GM23338 (cell line): ENCODE measurements around the gene PKHD1. TPM values are rescaled to one million over a fixed set of nuclear protein-coding genes. Genes with fewer than 3 reads are reported as not detected.

Source experiments
- ATAC-seq: fragments of 200-7000 bp; cut with Tn5 transposase; 3 replicates; pipeline ENCODE4 v1.9.1; 2020
- DNase-seq: peaks from one replicate; pipeline ENCODE4 v3.0.0-alpha.2; 2015; ENCODE audit warnings: low spot score
- H2AFZ ChIP-seq: fragments of 200-600 bp; sonication (generic); 2 replicates; pipeline ENCODE4 v1.8.0; 2016; ENCODE audit warnings: antibody characterized with exemption, mild to moderate bottlenecking, moderate library complexity
- H3F3A ChIP-seq: fragments of 200-600 bp; sonication (generic); replicated peaks from 2 replicates; pipeline ENCODE4 v1.8.0; 2017; ENCODE audit warnings: antibody characterized with exemption, mixed run types, low read depth
- H3K27ac ChIP-seq: fragments of 200-600 bp; sonication (generic); 2 replicates; pipeline ENCODE4 v1.6.1; 2016; ENCODE audit warnings: low read depth
- H3K27me3 ChIP-seq: fragments of 200-600 bp; sonication (generic); 2 replicates; pipeline ENCODE4 v1.8.0; 2016; ENCODE audit warnings: mild to moderate bottlenecking, mixed run types, moderate library complexity; ENCODE audit not compliant: insufficient read depth
- H3K36me3 ChIP-seq: fragments of 200-600 bp; sonication (generic); 2 replicates; pipeline ENCODE4 v1.8.0; 2016; ENCODE audit warnings: mild to moderate bottlenecking; ENCODE audit not compliant: insufficient read depth
- H3K4me1 ChIP-seq: fragments of 200-600 bp; sonication (generic); 2 replicates; pipeline ENCODE4 v1.8.0; 2016; ENCODE audit warnings: mild to moderate bottlenecking, moderate library complexity; ENCODE audit not compliant: insufficient read depth
- H3K4me2 ChIP-seq: fragments of 200-600 bp; sonication (generic); 2 replicates; pipeline ENCODE4 v1.7.1; 2017; ENCODE audit warnings: mixed run types
- H3K4me3 ChIP-seq: fragments of 200-600 bp; sonication (generic); 2 replicates; pipeline ENCODE4 v1.6.1; 2016; ENCODE audit warnings: mixed run types
- H3K79me2 ChIP-seq: fragments of 200-600 bp; sonication (generic); replicated peaks from 2 replicates; pipeline ENCODE4 v1.8.0; 2017; ENCODE audit warnings: mild to moderate bottlenecking; ENCODE audit not compliant: insufficient read depth
- H3K9me2 ChIP-seq: fragments of 200-600 bp; sonication (generic); 2 replicates; pipeline ENCODE4 v1.8.0; 2017; ENCODE audit not compliant: insufficient read depth
- H4K20me1 ChIP-seq: fragments of 200-600 bp; sonication (generic); replicated peaks from 2 replicates; pipeline ENCODE4 v1.8.0; 2017; ENCODE audit warnings: mild to moderate bottlenecking; ENCODE audit not compliant: insufficient read depth
- H3K27ac Mint-ChIP-seq: 2 replicates; pipeline ENCODE4 v1.8.0; 2020; ENCODE audit warnings: inconsistent platforms, mild to moderate bottlenecking, moderate library complexity, mixed read lengths
- H3K27me3 Mint-ChIP-seq: 3 replicates; pipeline ENCODE4 v1.8.0; 2022; ENCODE audit warnings: low read depth, mild to moderate bottlenecking, moderate library complexity, mixed read lengths, inconsistent platforms; ENCODE audit not compliant: insufficient read depth, poor library complexity
- H3K36me3 Mint-ChIP-seq: 3 replicates; pipeline ENCODE4 v1.8.0; 2021; ENCODE audit warnings: low read depth, mild to moderate bottlenecking, inconsistent platforms, moderate library complexity, mixed read lengths
- H3K4me1 Mint-ChIP-seq: 3 replicates; pipeline ENCODE4 v1.8.0; 2020; ENCODE audit warnings: mild to moderate bottlenecking, inconsistent platforms, mixed read lengths
- H3K4me3 Mint-ChIP-seq: 3 replicates; pipeline ENCODE4 v1.8.0; 2021; ENCODE audit warnings: moderate library complexity, mild to moderate bottlenecking, inconsistent platforms, mixed read lengths
- H3K9me3 Mint-ChIP-seq: 3 replicates; pipeline ENCODE4 v1.8.0; 2020; ENCODE audit warnings: moderate library complexity, mild to moderate bottlenecking, inconsistent platforms, mixed read lengths
- EZH2 ChIP-seq: fragments of 200-600 bp; sonication (generic); IDR thresholded peaks from one replicate; pipeline ENCODE4 v1.8.0; 2017; ENCODE audit warnings: antibody characterized with exemption, mild to moderate bottlenecking, low read depth; ENCODE audit not compliant: unreplicated experiment
- EZH2phosphoT487 ChIP-seq: fragments of 200-600 bp; sonication (generic); IDR thresholded peaks from one replicate; pipeline ENCODE4 v1.8.1; 2018; ENCODE audit warnings: antibody characterized with exemption; ENCODE audit not compliant: unreplicated experiment
- JUNB ChIP-seq: IDR thresholded peaks from one replicate; pipeline ENCODE4 v1.6.1; 2016; ENCODE audit warnings: antibody characterized with exemption; ENCODE audit not compliant: unreplicated experiment
- NANOG ChIP-seq: IDR thresholded peaks from 2 replicates; pipeline ENCODE4 v1.6.1; 2016; ENCODE audit warnings: antibody characterized with exemption, borderline replicate concordance
- POLR2AphosphoS5 ChIP-seq: IDR thresholded peaks from 2 replicates; pipeline ENCODE4 v1.6.1; 2016; ENCODE audit warnings: antibody characterized with exemption, low read depth
- STAT1 ChIP-seq: IDR thresholded peaks from one replicate; pipeline ENCODE4 v1.6.1; 2016; ENCODE audit warnings: antibody characterized with exemption; ENCODE audit not compliant: unreplicated experiment
- ZNF331 ChIP-seq: fragments of 250-450 bp; sonication (Bioruptor Pico); IDR thresholded peaks from 2 replicates; pipeline ENCODE4 v1.5.0; 2020; ENCODE audit warnings: low read depth, mild to moderate bottlenecking, moderate library complexity
- polyA plus RNA-seq: library from polyadenylated mRNA; unstranded; fragments of >200 nt; fragmentation: Nextera tagmentation; extraction: Ambion mirVana; gene quantifications from 2 replicates; pipeline ENCODE4 v1.2.1, GENCODE V29; 2016
- total RNA-seq: library from RNA; depleted of rRNA; stranded (reverse); fragments of >200 nt; shearing (Covaris generic); gene quantifications from 2 replicates; pipeline ENCODE4 v1.2.3, GENCODE V29; 2014
- TF ChIP-seq, protein P1 (sequence below): IDR thresholded peaks from one replicate; pipeline ENCODE4 v1.6.1; 2018; ENCODE audit warnings: antibody characterized with exemption; ENCODE audit not compliant: unreplicated experiment
- TF ChIP-seq, protein P2 (sequence below), 2 experiments: fragments of 200-600 bp in 1 of 2; sonication (generic) in 1 of 2; conservative IDR thresholded peaks; 2 replicates each; pipeline versions ENCODE4 v1.5.1 to v1.6.1; 2016 to 2017; ENCODE audit warnings: antibody characterized with exemption in 2 of 2, low read depth in 2 of 2, mild to moderate bottlenecking in 2 of 2, moderate library complexity in 1 of 2

The PKHD1 gene
- total and polyA plus RNA-seq, 2 experiments from 2014 or later: 0.03 to 0.07 TPM

DNA sequence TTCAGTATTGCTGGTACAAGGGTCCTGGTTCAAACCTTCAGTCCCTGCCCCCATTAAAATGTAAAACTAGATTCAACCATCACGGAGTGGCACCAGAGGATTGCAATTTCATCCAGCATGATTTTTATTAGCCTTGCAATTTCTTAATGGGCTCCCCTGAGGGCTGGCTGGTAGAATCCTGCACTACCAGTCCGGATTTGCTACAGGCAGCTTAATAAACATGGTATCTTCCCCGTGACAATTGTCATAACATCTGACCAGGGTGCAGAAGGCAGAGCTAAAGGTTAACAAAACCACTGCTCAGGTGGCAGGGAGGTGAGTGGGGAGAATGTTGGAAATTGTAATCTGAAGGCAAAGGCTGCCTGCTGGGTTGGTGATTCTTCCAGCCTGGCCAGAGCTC lies 94.5 kb downstream of the PKHD1 start (continued):
- TF ChIP-seq, protein P1, sequence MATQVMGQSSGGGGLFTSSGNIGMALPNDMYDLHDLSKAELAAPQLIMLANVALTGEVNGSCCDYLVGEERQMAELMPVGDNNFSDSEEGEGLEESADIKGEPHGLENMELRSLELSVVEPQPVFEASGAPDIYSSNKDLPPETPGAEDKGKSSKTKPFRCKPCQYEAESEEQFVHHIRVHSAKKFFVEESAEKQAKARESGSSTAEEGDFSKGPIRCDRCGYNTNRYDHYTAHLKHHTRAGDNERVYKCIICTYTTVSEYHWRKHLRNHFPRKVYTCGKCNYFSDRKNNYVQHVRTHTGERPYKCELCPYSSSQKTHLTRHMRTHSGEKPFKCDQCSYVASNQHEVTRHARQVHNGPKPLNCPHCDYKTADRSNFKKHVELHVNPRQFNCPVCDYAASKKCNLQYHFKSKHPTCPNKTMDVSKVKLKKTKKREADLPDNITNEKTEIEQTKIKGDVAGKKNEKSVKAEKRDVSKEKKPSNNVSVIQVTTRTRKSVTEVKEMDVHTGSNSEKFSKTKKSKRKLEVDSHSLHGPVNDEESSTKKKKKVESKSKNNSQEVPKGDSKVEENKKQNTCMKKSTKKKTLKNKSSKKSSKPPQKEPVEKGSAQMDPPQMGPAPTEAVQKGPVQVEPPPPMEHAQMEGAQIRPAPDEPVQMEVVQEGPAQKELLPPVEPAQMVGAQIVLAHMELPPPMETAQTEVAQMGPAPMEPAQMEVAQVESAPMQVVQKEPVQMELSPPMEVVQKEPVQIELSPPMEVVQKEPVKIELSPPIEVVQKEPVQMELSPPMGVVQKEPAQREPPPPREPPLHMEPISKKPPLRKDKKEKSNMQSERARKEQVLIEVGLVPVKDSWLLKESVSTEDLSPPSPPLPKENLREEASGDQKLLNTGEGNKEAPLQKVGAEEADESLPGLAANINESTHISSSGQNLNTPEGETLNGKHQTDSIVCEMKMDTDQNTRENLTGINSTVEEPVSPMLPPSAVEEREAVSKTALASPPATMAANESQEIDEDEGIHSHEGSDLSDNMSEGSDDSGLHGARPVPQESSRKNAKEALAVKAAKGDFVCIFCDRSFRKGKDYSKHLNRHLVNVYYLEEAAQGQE: no peak
- TF ChIP-seq EZH2: no peak
- TF ChIP-seq POLR2AphosphoS5: no peak
- no peak for TF ChIP-seq EZH2phosphoT487
- TF ChIP-seq ZNF331: no peak
- TF ChIP-seq, protein P2, sequence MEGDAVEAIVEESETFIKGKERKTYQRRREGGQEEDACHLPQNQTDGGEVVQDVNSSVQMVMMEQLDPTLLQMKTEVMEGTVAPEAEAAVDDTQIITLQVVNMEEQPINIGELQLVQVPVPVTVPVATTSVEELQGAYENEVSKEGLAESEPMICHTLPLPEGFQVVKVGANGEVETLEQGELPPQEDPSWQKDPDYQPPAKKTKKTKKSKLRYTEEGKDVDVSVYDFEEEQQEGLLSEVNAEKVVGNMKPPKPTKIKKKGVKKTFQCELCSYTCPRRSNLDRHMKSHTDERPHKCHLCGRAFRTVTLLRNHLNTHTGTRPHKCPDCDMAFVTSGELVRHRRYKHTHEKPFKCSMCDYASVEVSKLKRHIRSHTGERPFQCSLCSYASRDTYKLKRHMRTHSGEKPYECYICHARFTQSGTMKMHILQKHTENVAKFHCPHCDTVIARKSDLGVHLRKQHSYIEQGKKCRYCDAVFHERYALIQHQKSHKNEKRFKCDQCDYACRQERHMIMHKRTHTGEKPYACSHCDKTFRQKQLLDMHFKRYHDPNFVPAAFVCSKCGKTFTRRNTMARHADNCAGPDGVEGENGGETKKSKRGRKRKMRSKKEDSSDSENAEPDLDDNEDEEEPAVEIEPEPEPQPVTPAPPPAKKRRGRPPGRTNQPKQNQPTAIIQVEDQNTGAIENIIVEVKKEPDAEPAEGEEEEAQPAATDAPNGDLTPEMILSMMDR (conservative IDR thresholded peaks at IDR 0.05; ENCODE audit: low read depth in 2 of 2): no peak
- no peak for TF ChIP-seq JUNB
- no peak for TF ChIP-seq NANOG
- TF ChIP-seq STAT1: no peak

DNA sequence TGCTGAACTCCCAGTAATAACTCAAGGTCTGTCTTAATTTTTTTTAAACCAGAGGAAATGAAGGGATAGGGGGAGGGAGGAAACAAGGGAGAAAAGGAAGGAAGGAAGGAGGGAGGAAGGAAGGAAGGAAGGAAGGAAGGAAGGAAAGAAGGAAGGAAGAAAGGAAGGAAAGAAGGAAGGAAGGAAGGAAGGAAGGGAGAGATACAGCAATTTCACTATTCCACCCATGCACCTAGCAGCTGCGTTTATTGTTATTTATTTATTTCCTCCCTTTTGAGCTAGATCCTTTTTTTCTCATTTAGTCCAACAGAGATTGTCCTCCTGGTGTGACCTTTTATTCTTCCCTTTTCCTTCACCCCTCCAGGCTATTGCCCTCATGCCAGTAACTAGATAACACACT lies 97.6 kb downstream of the PKHD1 start:
- no peaks in the 10 kb centered on the region for H3K9me3 Mint-ChIP-seq
- H3K4me1 Mint-ChIP-seq: peaks cover 6% of the 10 kb centered on the region; the same call in 2 of the 3 replicates
- Histone ChIP-seq H3K4me1 (0 out of 2 replicates have a peak, but pooled peaks cover 2% of the 10 kb centered on the region), H2AFZ (no peak overlapping the region), H3K79me2 (no peaks in the 10 kb centered on the region), H3F3A (no peaks in the 10 kb centered on the region), H3K9me2 (no peaks in the 10 kb centered on the region), H3K27me3 (no peaks in the 10 kb centered on the region), H3K27ac (no peak overlapping the region), H4K20me1 (no peaks in the 10 kb centered on the region), H3K36me3 (no peaks in the 10 kb centered on the region), H3K4me3 (no peak overlapping the region), H3K4me2 (no peak overlapping the region)
- no peak for DNase-seq
- ATAC-seq: no peak
- no peaks in the 10 kb centered on the region for H3K36me3 Mint-ChIP-seq
- H3K27ac Mint-ChIP-seq: no peak overlapping the region
- H3K4me3 Mint-ChIP-seq: no peak overlapping the region
- no peaks in the 10 kb centered on the region for H3K27me3 Mint-ChIP-seq
- no peak for TF ChIP-seq POLR2AphosphoS5
- no peak for TF ChIP-seq NANOG
- TF ChIP-seq, protein P1: no peak
- TF ChIP-seq, protein P2 (conservative IDR thresholded peaks at IDR 0.05; ENCODE audit: low read depth in 2 of 2): no peak
- no peak for TF ChIP-seq EZH2phosphoT487
